WTC11 (cell line): ENCODE results near the gene PM20D2. TPM values are rescaled to one million over a fixed set of nuclear protein-coding genes. Genes with fewer than 3 reads are reported as not detected.
A peak's percentile ranks its signal among the peaks of the same experiment; 100 is the strongest.

Experiments
- AR ChIP-seq: fragments of 250-450 bp; sonication (Bioruptor Pico); IDR thresholded peaks from 2 replicates; pipeline ENCODE4 v1.9.0; 2021; ENCODE audit warnings: mild to moderate bottlenecking
- ATF3 ChIP-seq: sonication (generic); formaldehyde crosslinking; conservative IDR thresholded peaks from 2 replicates; pipeline ENCODE4 v1.8.1; 2022; ENCODE audit warnings: mild to moderate bottlenecking, missing genetic modification reagents
- EMX1 ChIP-seq: fragments of 250-450 bp; sonication (Bioruptor Pico); IDR thresholded peaks from 2 replicates; pipeline ENCODE4 v1.8.0; 2021; ENCODE audit warnings: mild to moderate bottlenecking
- ESRRA ChIP-seq: sonication (generic); formaldehyde crosslinking; IDR thresholded peaks from 2 replicates; pipeline ENCODE4 v1.8.1; 2022; ENCODE audit warnings: mild to moderate bottlenecking, missing genetic modification reagents, borderline replicate concordance
- FOXP4 ChIP-seq: sonication (generic); formaldehyde crosslinking; IDR thresholded peaks from 2 replicates; pipeline ENCODE4 v1.8.0; 2022; ENCODE audit warnings: mild to moderate bottlenecking, missing genetic modification reagents
- HMGXB4 ChIP-seq: sonication (generic); formaldehyde crosslinking; IDR thresholded peaks from 2 replicates; pipeline ENCODE4 v1.8.1; 2023; ENCODE audit warnings: mild to moderate bottlenecking, moderate library complexity, missing genetic modification reagents
- PRDM15 ChIP-seq: sonication (generic); formaldehyde crosslinking; IDR thresholded peaks from 2 replicates; pipeline ENCODE4 v1.8.0; 2022; ENCODE audit warnings: missing genetic modification reagents
- SP1 ChIP-seq: sonication (generic); formaldehyde crosslinking; conservative IDR thresholded peaks from 2 replicates; pipeline ENCODE4 v1.8.1; 2022; ENCODE audit warnings: missing genetic modification reagents
- STAT6 ChIP-seq: sonication (generic); formaldehyde crosslinking; conservative IDR thresholded peaks from 2 replicates; pipeline ENCODE4 v1.8.1; 2023; ENCODE audit warnings: mild to moderate bottlenecking, low read depth, missing genetic modification reagents, moderate library complexity
- ZNF121 ChIP-seq: sonication (generic); formaldehyde crosslinking; IDR thresholded peaks from 2 replicates; pipeline ENCODE4 v1.8.0; 2023; ENCODE audit warnings: missing genetic modification reagents
- ZNF281 ChIP-seq: sonication (generic); formaldehyde crosslinking; IDR thresholded peaks from 2 replicates; pipeline ENCODE4 v1.8.0; 2023; ENCODE audit warnings: mild to moderate bottlenecking, missing genetic modification reagents
- ZNF423 ChIP-seq: fragments of 250-450 bp; sonication (Bioruptor Pico); IDR thresholded peaks from 2 replicates; pipeline ENCODE4 v2.1.2; 2022; ENCODE audit warnings: mild to moderate bottlenecking, moderate library complexity
- ZNF532 ChIP-seq: fragments of 250-450 bp; sonication (Bioruptor Pico); IDR thresholded peaks from 2 replicates; pipeline ENCODE4 v1.9.0; 2021; ENCODE audit warnings: mild to moderate bottlenecking, borderline replicate concordance
- total RNA-seq: library from RNA; stranded (reverse); gene quantifications from 3 replicates; pipeline ENCODE4 v1.2.3, GENCODE V29; 2021

PM20D2 gene
- total RNA-seq, 1 experiment from 2014 or later = 4.9 TPM

GRCh38 chr6:89117211-89118108, 28.4 kb upstream of the PM20D2 start, which contains the start of gene SRSF12 (continued):
- TF ChIP-seq ZNF532 = no peak
- no peak for TF ChIP-seq STAT6
- TF ChIP-seq ZNF281 (CRISPR knock-in tag) = no peak
- no peak for TF ChIP-seq ESRRA (CRISPR knock-in tag)
- 0 out of 2 replicates have a peak, but pooled peaks have one; percentile 31 for TF ChIP-seq SP1
- TF ChIP-seq FOXP4 = no peak
- TF ChIP-seq AR (CRISPR knock-in tag) = no peak
- TF ChIP-seq ATF3 (CRISPR knock-in tag) = no peak
- TF ChIP-seq HMGXB4 = peak; percentile 42; the same call in 1 of the 2 replicates
- 0 out of 2 replicates have a peak, but pooled peaks have one; percentile 2 for TF ChIP-seq ZNF121
- TF ChIP-seq EMX1 = no peak
- no peak for TF ChIP-seq ZNF423 (CRISPR knock-in tag)
- no peak for TF ChIP-seq PRDM15
- TF ChIP-seq, all 79 proteins: peak for 6
